Nephron (organoid): ENCODE measurements around the gene KDF1.
"Not testable (repeated sequence)": the region's sequence is repeated elsewhere in the genome, so short reads cannot be mapped to it uniquely, and the experiment has no call there.

Experiments used
- H3K27ac Mint-ChIP-seq, 3 experiments: 2 replicates each; pipeline ENCODE4 v1.8.0; 2020; ENCODE audit warnings: mixed read lengths in 3 of 3, mild to moderate bottlenecking in 2 of 3, moderate library complexity in 1 of 3
- H3K27me3 Mint-ChIP-seq: 2 replicates; pipeline ENCODE4 v1.8.0; 2021; ENCODE audit warnings: low read depth, mild to moderate bottlenecking, moderate library complexity, mixed read lengths
- H3K36me3 Mint-ChIP-seq: 2 replicates; pipeline ENCODE4 v1.8.0; 2020; ENCODE audit warnings: low read depth, mixed read lengths
- H3K4me1 Mint-ChIP-seq: 2 replicates; pipeline ENCODE4 v1.8.0; 2020; ENCODE audit warnings: mixed read lengths
- H3K4me3 Mint-ChIP-seq, 3 experiments: 2 replicates each; pipeline ENCODE4 v1.8.0; 2020; ENCODE audit warnings: mild to moderate bottlenecking in 3 of 3, mixed read lengths in 3 of 3, moderate library complexity in 2 of 3
- H3K9me3 Mint-ChIP-seq: 2 replicates; pipeline ENCODE4 v1.8.0; 2020; ENCODE audit warnings: mixed read lengths
- TF ChIP-seq, protein P1 (sequence below), 3 experiments: fragments of 200-600 bp; sonication (generic); IDR thresholded peaks; one replicate each; pipeline ENCODE4 v1.5.0; 2021; ENCODE audit warnings: antibody characterized with exemption in 3 of 3; ENCODE audit not compliant: unreplicated experiment in 3 of 3

Gene KDF1

DNA sequence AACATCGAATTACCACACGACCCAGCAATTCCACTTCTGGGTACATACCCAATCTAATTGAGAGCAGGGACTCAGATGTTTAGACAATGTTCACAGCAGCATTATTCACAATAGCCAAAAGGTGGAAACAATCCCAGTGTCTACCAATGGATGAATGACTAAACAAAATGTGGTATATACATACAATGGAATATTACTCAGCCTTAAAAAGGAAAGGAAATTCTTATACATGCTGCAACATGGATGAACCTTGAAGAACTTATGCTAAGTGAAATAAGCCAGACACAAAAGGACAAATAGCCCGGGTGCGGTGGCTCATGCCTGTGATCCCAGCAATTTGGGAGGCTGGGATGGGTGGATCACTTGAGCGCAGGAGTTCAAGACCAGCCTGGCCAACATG, 6.9 kb downstream of the KDF1 start:
- Mint-ChIP-seq H3K36me3 (no peaks in the 10 kb centered on the region), H3K9me3 (peaks cover 2% of the 10 kb centered on the region), H3K4me3 (no peak overlapping the region), H3K27me3 (peaks cover 36% of the 10 kb centered on the region), H3K27ac (no peak overlapping the region), H3K4me1 (peaks cover 6% of the 10 kb centered on the region)
- TF ChIP-seq, protein P1, sequence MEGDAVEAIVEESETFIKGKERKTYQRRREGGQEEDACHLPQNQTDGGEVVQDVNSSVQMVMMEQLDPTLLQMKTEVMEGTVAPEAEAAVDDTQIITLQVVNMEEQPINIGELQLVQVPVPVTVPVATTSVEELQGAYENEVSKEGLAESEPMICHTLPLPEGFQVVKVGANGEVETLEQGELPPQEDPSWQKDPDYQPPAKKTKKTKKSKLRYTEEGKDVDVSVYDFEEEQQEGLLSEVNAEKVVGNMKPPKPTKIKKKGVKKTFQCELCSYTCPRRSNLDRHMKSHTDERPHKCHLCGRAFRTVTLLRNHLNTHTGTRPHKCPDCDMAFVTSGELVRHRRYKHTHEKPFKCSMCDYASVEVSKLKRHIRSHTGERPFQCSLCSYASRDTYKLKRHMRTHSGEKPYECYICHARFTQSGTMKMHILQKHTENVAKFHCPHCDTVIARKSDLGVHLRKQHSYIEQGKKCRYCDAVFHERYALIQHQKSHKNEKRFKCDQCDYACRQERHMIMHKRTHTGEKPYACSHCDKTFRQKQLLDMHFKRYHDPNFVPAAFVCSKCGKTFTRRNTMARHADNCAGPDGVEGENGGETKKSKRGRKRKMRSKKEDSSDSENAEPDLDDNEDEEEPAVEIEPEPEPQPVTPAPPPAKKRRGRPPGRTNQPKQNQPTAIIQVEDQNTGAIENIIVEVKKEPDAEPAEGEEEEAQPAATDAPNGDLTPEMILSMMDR (IDR thresholded peaks at IDR 0.05; ENCODE audit: unreplicated experiment in 3 of 3), result no peak

DNA sequence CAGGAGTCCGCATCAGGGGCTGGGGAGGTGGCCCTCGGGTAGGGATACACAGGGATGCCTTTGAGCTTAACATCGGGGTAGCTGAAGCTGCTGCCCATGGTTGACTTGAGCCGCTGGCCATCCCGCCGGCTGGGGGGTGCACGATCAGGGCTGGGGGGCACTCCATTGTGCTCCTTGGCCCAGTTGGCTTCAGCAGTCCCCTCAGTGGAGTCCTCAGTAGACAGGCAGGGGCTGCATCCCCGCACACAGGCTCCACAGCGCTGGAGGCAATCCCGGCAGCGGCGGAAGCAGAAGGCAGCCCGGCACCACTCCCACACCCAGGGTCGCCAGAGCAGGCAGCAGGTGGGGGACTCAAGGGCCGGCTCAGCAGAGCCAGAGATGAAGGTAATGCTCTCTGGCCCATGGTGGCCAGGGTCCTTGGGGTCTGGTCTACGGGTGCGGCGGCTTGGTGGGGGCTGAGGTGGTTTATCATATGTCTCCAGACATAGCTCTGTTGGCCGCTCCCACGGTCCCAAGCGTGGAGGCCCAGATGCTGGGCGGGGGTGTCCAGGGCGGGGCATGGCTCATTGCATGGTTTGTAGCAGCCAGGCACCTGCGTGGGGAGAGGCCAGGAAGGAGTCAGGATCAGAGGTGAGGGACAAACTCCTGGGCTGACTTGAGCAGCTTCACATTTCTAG, 8.3 kb downstream of the KDF1 start:
- no peak overlapping the region for H3K4me3 Mint-ChIP-seq
- H3K36me3 Mint-ChIP-seq, result peaks cover 2% of the 10 kb centered on the region
- peaks cover 2% of the 10 kb centered on the region for H3K9me3 Mint-ChIP-seq
- peaks cover 25% of the 10 kb centered on the region for H3K27me3 Mint-ChIP-seq
- peaks cover 6% of the 10 kb centered on the region for H3K4me1 Mint-ChIP-seq
- TF ChIP-seq, protein P1 (IDR thresholded peaks at IDR 0.05; ENCODE audit: unreplicated experiment in 3 of 3), result no peak
- no peak overlapping the region for H3K27ac Mint-ChIP-seq

DNA sequence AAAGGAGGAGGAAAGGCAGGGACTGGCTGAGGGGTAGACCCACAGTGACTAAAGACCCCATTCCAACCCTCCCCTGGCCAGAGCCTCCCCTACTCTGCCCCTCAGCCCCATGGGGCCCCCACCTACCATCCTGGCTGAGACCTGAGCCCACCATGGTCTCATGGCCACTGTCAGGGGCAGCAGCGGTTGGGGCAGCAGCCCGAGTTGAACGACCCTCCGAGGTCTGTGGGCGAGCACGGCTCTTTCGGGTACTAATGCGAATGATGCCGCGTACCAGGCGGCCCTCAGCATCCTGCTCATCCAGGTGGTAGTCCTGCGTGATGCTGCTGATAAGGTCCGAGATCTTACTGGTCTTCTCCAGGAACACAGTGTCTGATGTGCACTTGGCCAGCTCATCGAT, 9.1 kb downstream of the KDF1 start:
- H3K9me3 Mint-ChIP-seq, result peaks cover 2% of the 10 kb centered on the region
- no peak overlapping the region for H3K4me3 Mint-ChIP-seq
- peaks cover 7% of the 10 kb centered on the region for H3K36me3 Mint-ChIP-seq
- no peak overlapping the region for H3K27ac Mint-ChIP-seq
- TF ChIP-seq, protein P1 (IDR thresholded peaks at IDR 0.05; ENCODE audit: unreplicated experiment in 3 of 3), result no peak
- peaks cover 6% of the 10 kb centered on the region for H3K4me1 Mint-ChIP-seq
- peaks cover 19% of the 10 kb centered on the region for H3K27me3 Mint-ChIP-seq

DNA sequence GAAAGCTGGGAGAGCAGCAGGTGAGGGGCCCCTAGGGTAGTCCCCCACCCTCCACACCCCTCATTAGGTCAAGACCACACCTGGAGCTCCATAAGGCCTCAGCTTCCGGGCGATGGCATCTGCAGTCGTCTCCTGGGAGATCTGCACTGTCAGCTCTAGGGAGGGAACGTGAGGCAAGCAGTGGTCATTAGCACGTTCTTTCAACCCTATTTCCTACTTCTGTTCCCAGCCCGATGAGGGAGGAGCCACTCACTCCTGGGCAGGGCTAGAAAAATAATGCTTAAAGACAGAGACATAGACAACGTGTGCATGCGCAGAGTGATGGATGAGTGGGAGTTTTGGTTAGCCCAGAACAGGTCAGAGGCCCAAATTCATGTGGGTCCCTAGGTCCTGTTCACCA, 9.7 kb downstream of the KDF1 start:
- Mint-ChIP-seq H3K4me1 (peaks cover 6% of the 10 kb centered on the region), H3K27ac (peak overlapping the region in 1 of 3 experiments; percentile 29), H3K36me3 (peaks cover 13% of the 10 kb centered on the region), H3K9me3 (peaks cover 2% of the 10 kb centered on the region), H3K4me3 (no peak overlapping the region), H3K27me3 (peaks cover 13% of the 10 kb centered on the region)
- TF ChIP-seq, protein P1 (IDR thresholded peaks at IDR 0.05; ENCODE audit: unreplicated experiment in 3 of 3), result no peak

DNA sequence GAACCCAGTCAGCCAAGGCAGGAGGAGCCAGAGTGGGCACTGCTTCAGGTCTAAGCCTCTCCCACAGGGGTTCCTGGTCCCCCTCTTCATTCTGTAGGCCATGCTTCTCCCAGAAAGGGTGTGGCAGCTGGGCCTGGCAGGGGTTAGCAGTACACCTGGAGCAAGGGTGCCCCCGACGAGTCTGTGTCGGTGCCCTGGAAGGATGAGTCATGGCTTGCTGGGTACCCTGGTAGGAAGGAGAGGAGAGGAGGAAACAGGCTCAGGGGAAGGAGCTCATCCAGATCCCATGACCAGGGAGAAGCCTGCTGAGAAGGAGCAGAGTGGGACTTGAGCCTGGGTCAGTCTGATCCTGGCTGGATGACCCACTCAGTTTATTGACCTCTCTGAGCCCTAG, 10.3 kb downstream of the KDF1 start:
- Mint-ChIP-seq H3K27me3 (peaks cover 7% of the 10 kb centered on the region), H3K27ac (no peak overlapping the region), H3K4me1 (peaks cover 6% of the 10 kb centered on the region), H3K9me3 (peaks cover 2% of the 10 kb centered on the region), H3K36me3 (peaks cover 20% of the 10 kb centered on the region), H3K4me3 (no peak overlapping the region)
- TF ChIP-seq, protein P1 (IDR thresholded peaks at IDR 0.05; ENCODE audit: unreplicated experiment in 3 of 3), result no peak

DNA sequence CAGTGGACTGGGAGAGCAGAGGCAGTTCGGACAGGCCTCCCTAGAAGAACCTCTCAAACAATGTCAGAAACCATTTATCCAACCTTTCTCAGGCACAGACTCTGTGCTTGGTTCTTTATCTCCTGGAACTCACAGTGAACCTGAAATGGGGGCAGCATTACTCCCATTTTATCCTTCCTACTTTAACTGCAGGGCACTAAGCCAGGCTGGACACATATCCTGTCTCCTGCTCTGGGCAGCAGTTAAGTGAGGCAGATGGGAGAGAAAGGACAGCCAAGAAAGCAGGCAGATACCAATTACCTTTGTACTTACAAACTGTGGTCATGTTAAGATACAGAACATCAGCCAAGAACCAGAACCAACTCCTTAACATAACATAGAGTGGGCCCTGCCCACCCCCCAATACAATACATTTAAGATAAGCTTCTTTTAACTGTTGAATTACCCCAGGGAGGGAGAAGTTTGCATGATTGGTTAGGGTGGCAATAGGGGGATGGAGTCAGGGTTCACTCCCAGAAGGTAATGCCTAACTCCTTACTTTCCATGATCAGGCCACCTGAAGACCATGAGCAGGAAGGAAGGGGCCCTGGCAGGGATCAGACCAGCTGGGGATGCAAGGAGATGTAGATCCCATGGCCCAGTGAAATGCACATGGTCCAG, 10.9 kb downstream of the KDF1 start:
- Mint-ChIP-seq H3K4me1 (peaks cover 6% of the 10 kb centered on the region), H3K27me3 (peaks cover 7% of the 10 kb centered on the region), H3K9me3 (peaks cover 2% of the 10 kb centered on the region), H3K27ac (no peak overlapping the region), H3K36me3 (peaks cover 23% of the 10 kb centered on the region), H3K4me3 (no peak overlapping the region)
- TF ChIP-seq, protein P1 (IDR thresholded peaks at IDR 0.05; ENCODE audit: unreplicated experiment in 3 of 3), result no peak

DNA sequence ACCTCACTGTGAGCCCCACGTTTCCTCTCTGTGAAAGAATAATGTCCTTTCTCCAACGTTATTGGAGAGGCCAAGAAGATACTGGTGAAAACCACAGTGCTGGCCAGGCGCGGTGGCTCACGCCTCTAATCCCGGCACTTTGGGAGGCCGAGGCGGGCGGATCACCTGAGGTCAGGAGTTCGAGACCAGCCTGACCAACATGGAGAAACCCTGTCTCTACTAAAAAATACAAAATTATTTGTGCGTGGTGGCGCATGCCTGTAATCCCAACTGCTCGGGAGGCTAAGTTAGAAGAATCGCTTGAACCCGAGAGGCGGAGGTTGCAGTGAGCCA, 11.6 kb downstream of the KDF1 start:
- H3K9me3 Mint-ChIP-seq, H3K27ac Mint-ChIP-seq, H3K4me1 Mint-ChIP-seq, H3K27me3 Mint-ChIP-seq, H3K4me3 Mint-ChIP-seq: not testable (repeated sequence)
- H3K36me3 Mint-ChIP-seq, result peaks cover 24% of the 10 kb centered on the region
